ENCODE measurements around the gene STAMBPL1.

Gene STAMBPL1

DNA sequence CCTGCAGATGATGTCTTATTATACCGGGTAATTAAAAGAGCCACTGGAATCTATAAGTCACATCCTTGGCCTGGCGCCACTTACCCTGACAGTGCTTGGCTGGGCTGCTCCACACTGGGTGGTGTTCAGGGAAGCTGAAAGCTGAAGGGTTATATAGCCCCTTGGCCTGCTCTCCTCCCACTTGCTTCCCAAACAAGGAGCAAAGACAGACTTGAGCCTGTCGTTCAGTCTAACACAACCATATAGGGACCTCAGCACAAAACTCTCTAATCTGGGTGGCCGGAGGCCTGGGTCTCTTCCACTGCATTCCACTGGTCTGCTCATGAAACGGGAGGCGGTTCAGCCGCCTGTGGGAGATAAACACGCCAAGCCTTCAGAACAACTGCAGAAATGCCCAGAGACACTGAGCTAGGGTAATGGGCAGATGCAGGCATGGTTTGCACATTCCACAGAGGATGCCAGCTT is 72.6 kb downstream of the STAMBPL1 start, which contains the start of gene ACTA2:
ACTA2 (minus strand) TSS at position 127 of the 465 bp plus-strand sequence. CDS start 3,843 bp downstream, outside the sequence.
- DNase-seq (ENCODE audit: low read depth) = peak; percentile 35

DNA sequence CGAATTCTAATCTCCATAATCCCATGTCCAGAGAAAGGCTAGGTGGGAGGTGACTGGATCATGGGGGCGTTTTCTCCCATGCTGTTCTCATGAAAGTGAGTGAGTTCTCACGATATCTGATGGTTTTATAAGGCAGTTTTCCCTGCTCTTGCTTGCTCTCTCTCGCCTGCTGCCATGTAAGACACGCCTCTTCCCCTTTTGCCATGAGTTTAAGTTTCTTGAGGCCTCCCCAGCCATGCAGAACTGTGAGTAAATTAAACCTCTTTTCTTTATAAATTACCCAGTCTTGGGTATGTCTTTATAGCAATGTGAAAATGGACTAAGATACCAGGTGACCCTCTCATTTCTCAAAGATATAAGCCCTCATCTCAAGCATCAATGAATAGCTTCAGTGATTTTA is 73.6 kb downstream of the STAMBPL1 start:
- DNase-seq (ENCODE audit: low read depth) = no peak

DNA sequence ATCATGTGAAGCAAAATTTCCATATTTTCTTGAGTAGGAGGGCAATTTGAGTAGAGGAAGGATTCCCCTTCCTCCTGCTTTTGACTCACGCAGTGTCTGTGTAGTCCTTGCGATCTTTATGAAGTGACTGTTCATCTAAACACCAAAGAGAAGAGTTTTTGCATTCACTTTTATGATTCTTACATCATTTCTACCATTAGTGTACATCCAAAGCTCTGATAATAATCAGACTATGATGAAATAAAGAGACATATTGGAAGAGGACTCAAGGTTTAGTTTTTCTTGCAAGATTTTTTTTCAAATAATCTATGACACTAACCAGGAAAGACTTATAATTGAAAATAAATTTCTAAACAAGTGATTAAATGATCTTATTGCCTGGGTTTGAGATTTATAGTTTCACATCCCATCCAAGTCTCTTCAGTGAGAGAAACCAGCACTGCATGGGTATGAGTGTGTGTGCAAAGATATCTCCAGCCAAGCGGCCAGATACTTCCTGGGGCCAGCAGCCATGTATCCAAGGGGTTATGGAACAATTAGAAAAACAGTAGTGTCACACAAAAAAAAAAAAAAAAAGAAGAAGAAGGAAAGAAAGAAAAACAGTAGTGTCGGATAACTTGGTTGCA is 74.5 kb downstream of the STAMBPL1 start:
- DNase-seq (ENCODE audit: low read depth) = no peak

DNA sequence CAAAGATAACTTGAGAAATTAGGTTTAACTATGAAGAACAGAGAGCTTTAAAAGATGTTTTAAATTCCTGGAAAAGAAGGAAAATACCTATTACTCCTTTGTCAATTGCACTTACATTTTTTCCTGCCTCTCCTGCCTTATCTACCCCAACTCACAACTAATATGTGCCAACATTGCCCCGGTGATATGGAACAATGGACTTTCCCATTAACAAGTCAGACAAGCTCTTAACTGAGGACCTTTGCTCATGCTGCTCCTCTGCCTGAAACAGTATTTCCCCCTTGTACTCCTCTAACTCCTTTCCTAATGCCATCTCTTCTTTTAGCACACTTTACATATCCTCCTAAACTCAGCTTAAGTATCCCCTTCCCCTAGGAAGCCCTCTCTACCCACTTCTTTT is 77.3 kb downstream of the STAMBPL1 start:
- no peak for DNase-seq (ENCODE audit: low read depth)

DNA sequence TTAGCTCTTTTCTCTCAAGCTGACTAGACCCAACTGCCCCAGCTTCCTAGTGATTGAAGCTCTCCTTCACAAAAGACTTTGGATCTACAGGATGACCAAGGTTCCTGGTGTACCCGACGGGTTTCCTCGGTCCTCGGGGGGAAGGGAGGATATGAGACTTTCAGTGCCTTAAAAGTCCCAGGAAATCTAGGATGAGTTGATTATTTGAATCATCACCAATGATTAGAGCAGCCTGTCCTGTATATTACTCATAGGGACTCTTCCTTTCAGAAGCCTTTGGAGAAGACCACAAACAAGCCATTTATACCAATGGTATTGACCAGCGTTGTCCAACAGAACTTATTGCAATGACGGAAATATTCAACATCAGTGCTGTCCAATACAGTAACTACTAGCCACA is 78.7 kb downstream of the STAMBPL1 start:
- DNase-seq (ENCODE audit: low read depth) = no peak

DNA sequence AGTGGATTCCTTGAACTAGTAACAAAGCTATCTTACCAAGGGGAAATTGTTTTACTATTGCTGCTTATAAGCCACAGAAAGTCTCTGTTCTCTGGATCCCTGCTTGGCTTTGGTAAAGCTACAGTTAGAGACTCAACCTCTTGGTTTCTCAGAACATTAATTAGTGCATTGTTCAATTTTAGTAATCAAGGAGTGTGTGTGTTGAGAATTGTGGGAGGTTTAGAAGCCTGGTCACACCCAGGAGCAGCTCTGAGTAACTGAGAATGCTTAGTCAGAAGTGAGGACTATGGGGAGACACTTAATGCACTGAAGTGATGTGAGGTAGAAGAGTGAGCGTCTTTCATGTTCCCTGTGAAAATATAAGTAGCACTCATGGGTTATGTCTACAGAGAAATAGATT is 80.8 kb downstream of the STAMBPL1 start:
- DNase-seq (ENCODE audit: low read depth) = no peak

DNA sequence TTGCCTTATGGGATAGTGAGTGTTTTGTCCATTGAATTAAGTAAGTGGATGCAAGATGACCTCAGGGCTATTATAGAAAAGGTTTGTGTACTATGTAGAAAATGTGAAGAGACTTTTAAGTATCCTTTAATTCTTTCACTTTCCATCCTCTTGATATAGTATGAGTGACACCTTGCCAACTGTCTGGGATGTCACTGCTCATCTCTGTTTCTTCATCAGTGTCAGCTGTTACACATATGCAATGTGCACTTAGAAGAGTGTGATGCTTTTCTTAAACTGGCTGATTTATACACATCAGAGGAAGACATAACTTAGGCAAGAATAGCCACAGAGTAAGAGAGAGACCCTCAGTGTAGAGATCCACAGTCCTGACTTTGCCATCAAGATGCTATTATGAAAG is 81.2 kb downstream of the STAMBPL1 start:
- DNase-seq (ENCODE audit: low read depth) = no peak

DNA sequence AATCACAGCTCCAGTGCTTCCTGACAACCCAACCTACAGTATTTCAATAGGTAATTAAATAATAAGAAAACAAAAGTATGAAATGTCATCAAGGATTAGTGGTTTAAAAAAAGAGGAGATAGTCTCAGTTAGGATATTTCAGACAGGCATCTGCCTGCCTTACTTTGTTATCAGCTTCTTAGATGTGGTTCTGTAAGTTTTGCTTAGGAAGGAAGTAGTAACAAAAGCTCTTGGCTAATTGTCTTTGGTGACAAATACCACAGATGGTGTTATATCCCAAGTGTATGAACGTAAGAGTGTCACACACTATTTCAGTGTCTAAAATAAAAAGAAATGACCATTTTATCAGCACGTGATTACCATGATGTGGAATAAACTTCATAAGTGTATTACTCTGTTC is 82.3 kb downstream of the STAMBPL1 start:
- no peak for DNase-seq (ENCODE audit: low read depth)

DNA sequence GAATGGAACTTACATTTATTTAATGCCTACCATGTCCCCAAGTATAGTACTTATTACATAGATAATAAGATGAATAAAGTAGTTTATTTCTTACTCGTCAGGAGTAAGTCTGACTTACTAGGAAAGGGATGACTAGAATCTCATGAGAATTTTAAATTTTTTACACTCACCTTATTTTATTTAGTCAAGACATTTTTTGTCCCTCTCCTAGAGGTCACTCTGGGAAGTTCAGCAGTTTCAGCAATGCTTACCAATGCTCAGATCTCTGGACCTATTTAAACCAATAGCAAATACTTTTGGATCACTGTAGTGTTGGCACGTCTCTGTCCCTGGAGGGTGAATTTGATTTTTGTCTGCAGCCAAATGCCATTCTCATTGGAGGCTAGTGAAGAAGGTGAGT is 83.3 kb downstream of the STAMBPL1 start:
- DNase-seq (ENCODE audit: low read depth) = no peak

DNA sequence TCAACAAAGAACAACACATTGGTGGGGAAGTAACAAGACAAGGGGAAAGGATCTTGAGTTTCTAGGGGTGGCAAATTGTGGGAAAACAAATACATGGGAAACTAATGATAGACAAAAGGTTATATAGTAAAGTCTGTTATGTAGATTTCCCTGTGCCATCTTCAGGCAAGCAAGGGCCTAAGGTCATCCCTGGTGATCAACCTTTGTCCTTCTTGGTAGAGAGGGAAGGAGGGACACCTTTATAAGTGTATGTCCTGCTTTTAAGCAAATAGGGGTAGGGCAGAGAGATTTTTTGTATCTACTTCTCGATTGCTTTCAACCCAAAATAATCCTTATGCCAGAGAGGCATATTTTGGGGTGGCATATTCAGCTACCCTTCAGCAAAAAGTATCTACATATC is 84.3 kb downstream of the STAMBPL1 start:
- no peak for DNase-seq (ENCODE audit: low read depth)

DNA sequence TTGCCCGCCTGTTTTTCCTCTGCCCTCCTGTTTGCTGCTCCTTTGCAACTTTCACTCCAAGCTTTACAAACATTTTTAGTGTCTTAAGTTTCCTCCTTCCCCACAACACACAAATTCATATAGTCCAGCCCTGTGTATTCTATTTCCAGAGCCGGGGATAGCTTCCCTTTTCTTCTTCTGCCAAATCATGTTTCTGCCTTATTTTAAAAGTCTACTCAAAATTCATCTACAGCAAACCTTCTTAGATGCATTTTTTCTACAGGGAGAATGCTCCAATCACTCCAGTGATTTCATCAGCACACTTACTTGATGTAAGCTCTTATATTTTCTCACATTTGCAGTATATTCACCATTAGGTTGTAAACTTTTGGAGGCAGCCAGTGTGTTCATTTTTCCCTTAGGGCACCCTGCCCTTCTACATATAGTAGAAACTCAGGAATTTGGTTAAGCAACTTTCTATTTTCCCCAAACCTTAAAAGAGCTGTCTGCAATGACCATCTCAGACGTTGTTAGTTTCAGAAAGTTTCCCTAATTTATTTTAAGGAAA is 84.9 kb downstream of the STAMBPL1 start:
- DNase-seq (ENCODE audit: low read depth) = no peak

DNA sequence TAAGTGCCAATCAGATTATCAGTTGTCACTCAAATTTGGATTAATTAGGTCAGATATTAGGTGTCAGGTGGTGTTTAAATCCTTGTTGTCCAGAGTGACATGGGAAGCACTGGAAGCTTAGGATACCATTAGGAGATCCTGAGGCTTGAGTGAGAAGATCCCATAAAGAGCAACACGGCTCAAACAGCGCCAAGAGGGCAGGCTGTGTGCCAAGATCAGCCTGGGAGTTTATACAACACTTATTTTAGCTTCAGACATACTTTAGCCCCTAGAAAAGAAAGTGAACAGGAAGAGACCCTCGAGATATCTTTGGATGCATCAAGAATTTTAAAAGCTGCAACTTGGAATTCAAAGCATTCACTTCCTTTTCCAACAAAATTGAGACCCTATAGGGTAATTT is 86.8 kb downstream of the STAMBPL1 start:
- DNase-seq (ENCODE audit: low read depth) = no peak

DNA sequence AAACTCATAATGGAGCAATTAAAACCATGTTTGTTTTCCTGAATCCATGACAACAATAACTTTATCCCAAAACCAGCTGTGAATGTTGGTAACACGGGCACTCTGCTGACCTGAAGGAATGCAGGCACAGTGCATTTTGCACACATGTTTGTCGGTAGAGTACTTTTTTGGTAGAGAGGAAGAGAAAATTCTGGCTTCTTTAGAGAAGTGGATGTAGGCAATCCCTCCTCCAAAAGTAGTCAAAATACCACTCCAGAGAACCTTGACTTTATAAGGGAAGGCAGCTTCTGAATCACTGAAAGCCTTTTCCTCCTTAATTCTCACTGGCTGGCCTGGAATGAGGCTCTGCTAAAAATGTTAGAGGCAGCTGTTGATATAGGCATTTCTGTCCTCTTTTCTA is 88.3 kb downstream of the STAMBPL1 start:
- no peak for DNase-seq (ENCODE audit: low read depth)

DNA sequence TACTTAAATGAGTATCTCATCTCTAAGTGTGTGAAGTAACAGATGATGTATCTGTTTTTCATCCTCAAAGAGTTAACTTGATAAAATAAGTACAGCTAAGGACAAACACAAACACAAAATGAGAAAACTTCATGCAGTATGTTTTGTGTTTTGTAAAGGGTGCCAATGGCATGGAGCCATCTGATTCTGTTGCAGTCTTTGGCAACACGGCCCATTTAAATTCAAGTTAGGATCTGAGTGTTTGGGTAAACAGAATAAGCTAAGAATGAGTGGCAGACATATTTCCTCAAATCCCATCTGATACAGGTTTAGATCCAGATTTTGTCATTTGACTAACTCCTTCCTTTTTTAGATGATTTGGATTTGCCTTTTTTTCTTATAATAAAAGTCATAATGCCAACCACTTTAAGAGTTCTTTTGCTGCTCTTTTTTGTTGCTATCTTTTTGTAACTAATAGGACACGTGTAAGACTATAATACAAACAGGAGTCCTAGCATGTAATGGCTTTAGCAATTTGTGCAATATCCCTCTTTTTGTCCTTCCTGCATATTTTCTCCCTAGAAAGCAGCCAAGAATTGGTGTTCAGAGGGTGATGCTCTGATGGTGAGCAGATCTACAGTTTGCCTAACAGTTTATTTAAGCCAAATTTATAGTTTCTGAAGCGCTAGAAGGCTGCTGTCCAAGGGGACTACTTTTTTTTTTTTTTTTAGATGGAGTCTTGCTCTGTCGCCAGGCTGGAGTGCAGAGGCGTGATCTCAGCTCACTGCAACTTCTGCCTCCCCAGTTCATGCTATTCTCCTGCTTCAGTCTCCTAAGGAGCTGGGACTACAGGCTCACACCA is 91.4 kb downstream of the STAMBPL1 start:
- DNase-seq (ENCODE audit: low read depth) = no peak
